Measurements from ENCODE around the gene TSPAN14. TPM values are rescaled to one million over a fixed set of nuclear protein-coding genes. Genes with fewer than 3 reads are reported as not detected.

TSPAN14 gene
- total RNA-seq, 1 experiment from 2014 or later = 46.8 TPM

- Histone ChIP-seq H3T11ph (ENCODE audit: low read length) (no peak overlapping the region), H4K8ac (replicated peaks; ENCODE audit: insufficient read length, low read depth, low read length) (no peak overlapping the region), H3K4me2 (ENCODE audit: insufficient read depth, insufficient read length, low read length) (no peak overlapping the region), H3K18ac (ENCODE audit: insufficient read length, low read depth, low read length) (no peak overlapping the region), H3K79me2 (ENCODE audit: insufficient read depth, low read length) (no peaks in the 10 kb centered on the region), H3K9me3 (ENCODE audit: control insufficient read depth, low read depth, low read length) (no peaks in the 10 kb centered on the region), H3K4me1 (ENCODE audit: insufficient read depth, low read length) (no peaks in the 10 kb centered on the region), H3K79me1 (ENCODE audit: insufficient read depth, low read depth, low read length, poor library complexity, severe bottlenecking) (no peaks in the 10 kb centered on the region), H3K23me2 (ENCODE audit: insufficient read length, low read depth, low read length, poor library complexity, severe bottlenecking) (no peaks in the 10 kb centered on the region), H2AK5ac (ENCODE audit: insufficient read length, low read length) (no peak overlapping the region), H3K23ac (ENCODE audit: insufficient read length, low read depth, low read length) (no peak overlapping the region), H4K5ac (ENCODE audit: insufficient read length, low read depth, low read length) (no peak overlapping the region), H2AFZ (ENCODE audit: low read length) (no peak overlapping the region), H2BK20ac (ENCODE audit: low read depth, low read length, poor library complexity, severe bottlenecking) (no peak overlapping the region), H2BK120ac (ENCODE audit: low read depth, low read length, poor library complexity, severe bottlenecking) (no peak overlapping the region), H3K27me3 (ENCODE audit: insufficient read depth, low read length) (no peaks in the 10 kb centered on the region), H3K14ac (ENCODE audit: insufficient read depth, low read length) (no peak overlapping the region), H3K27ac (ENCODE audit: insufficient read length, low read depth, low read length) (no peak overlapping the region), H4K20me1 (ENCODE audit: control insufficient read depth, insufficient read depth, insufficient read length) (peaks cover 2% of the 10 kb centered on the region), H4K91ac (ENCODE audit: insufficient read length, low read depth, low read length) (no peak overlapping the region), H3K4ac (ENCODE audit: low read depth, low read length) (no peak overlapping the region), H2BK15ac (ENCODE audit: low read depth, low read length) (no peak overlapping the region), H2BK5ac (ENCODE audit: insufficient read length, low read length) (no peak overlapping the region), H3K56ac (ENCODE audit: insufficient read length, low read depth, low read length) (no peak overlapping the region), H2BK12ac (ENCODE audit: insufficient read length, low read depth, low read length) (no peak overlapping the region), H3K9ac (ENCODE audit: extremely low read depth, insufficient read length, low read length) (no peak overlapping the region)
- TF ChIP-seq CTCF (conservative IDR thresholded peaks at IDR 0.05) = no peak
- Mint-ChIP-seq H3K4me3 (no peak overlapping the region), H3K9me3 (peaks cover 4 to 5% of the 10 kb centered on the region in 2 experiments; a peak in 4 of 5 replicates), H3K36me3 (ENCODE audit: insufficient read depth in 1 of 3, low read depth in 3 of 3) (peaks cover under 1 to 5% (median 1%) of the 10 kb centered on the region in 3 experiments; a peak in 3 of 7 replicates), H3K4me1 (peaks cover 0 to 4% of the 10 kb centered on the region in 2 experiments; a peak in 1 of 4 replicates), H3K27ac (no peak overlapping the region), H3K27me3 (ENCODE audit: low read depth) (peaks cover 13% of the 10 kb centered on the region)
- WGBS (ENCODE audit: extremely low coverage, insufficient read length, low lambda C conversion rate) = no CpG with 5 or more reads among the region's 9 CpGs
- DNase-seq = no peak
Observed at GRCh38 chr10:80540618-80540980, 86.5 kb downstream of the TSPAN14 start.
